GM18861 (cell line): Measurements from ENCODE around the gene PAK5.

Source experiments
- ATAC-seq: cut with Tn5 transposase; IDR thresholded peaks from one replicate; pipeline ENCODE4 v1.9.1; 2021; ENCODE audit not compliant: unreplicated experiment

PAK5 gene

GRCh38 chr20:9532069-9532838 lies 306.6 kb downstream of the PAK5 start:
- no peak for ATAC-seq

GRCh38 chr20:9531581-9531980 lies 307.3 kb downstream of the PAK5 start:
- no peak for ATAC-seq

- ATAC-seq, result no peak
These were observed 315.2 kb downstream of the PAK5 start for GRCh38 chr20:9523636-9524035.

GRCh38 chr20:9520086-9520485 lies 318.8 kb downstream of the PAK5 start:
- no peak for ATAC-seq

GRCh38 chr20:9518576-9519175 lies 320.2 kb downstream of the PAK5 start:
- no peak for ATAC-seq

- no peak for ATAC-seq
These were observed 321.3 kb downstream of the PAK5 start for GRCh38 chr20:9517297-9518162.

GRCh38 chr20:9516234-9516871 lies 322.5 kb downstream of the PAK5 start:
- no peak for ATAC-seq

- ATAC-seq, result no peak
These were observed 323.1 kb downstream of the PAK5 start for GRCh38 chr20:9515741-9516233.

GRCh38 chr20:9515214-9515585 lies 323.7 kb downstream of the PAK5 start:
- ATAC-seq, result no peak

- ATAC-seq, result no peak
These were observed 324.2 kb downstream of the PAK5 start, which contains the start of gene LAMP5 for GRCh38 chr20:9514461-9515213. Gene LAMP5 (plus strand): TSS chr20:9514590. CDS start chr20:9514853, 263 bp downstream.

- no peak for ATAC-seq
These were observed 324.8 kb downstream of the PAK5 start for GRCh38 chr20:9514072-9514460.

GRCh38 chr20:9510911-9511310 lies 328.0 kb downstream of the PAK5 start:
- no peak for ATAC-seq

- no peak for ATAC-seq
These were observed 329.6 kb downstream of the PAK5 start for GRCh38 chr20:9509246-9509645.

GRCh38 chr20:9508696-9509178 lies 330.1 kb downstream of the PAK5 start:
- no peak for ATAC-seq

GRCh38 chr20:9508240-9508661 lies 330.6 kb downstream of the PAK5 start:
- no peak for ATAC-seq

GRCh38 chr20:9507544-9508239 lies 331.2 kb downstream of the PAK5 start:
- no peak for ATAC-seq

GRCh38 chr20:9506964-9507369 lies 331.9 kb downstream of the PAK5 start:
- ATAC-seq, result no peak

GRCh38 chr20:9506280-9506821 lies 332.5 kb downstream of the PAK5 start:
- no peak for ATAC-seq

GRCh38 chr20:9503526-9504245 lies 335.2 kb downstream of the PAK5 start:
- ATAC-seq, result no peak
